Loucy (cell line): ENCODE results near the gene NOD1.

Source experiments
- CTCF ChIP-seq: fragments of 200-600 bp; sonication (generic); conservative IDR thresholded peaks from 2 replicates; pipeline ENCODE4 v1.5.1; 2014; ENCODE audit warnings: mild to moderate bottlenecking, antibody characterized with exemption, low read length
- EZH2phosphoT487 ChIP-seq: fragments of 200-600 bp; IDR thresholded peaks from 2 replicates; pipeline ENCODE4 v1.6.1; 2018; ENCODE audit warnings: antibody characterized with exemption, mild to moderate bottlenecking, moderate library complexity, borderline replicate concordance

- TF ChIP-seq CTCF (no peak), EZH2phosphoT487 (no peak)
These were observed 32.3 kb downstream of the NOD1 start for GRCh38 chr7:30446266-30446665.
